GM23248 (cell line): ENCODE results near the gene MTA3. TPM values are rescaled to one million over a fixed set of nuclear protein-coding genes. Genes with fewer than 3 reads are reported as not detected.

Source experiments
- DNase-seq: peaks from one replicate; pipeline ENCODE4 v3.0.0-alpha.2; 2015
- H2AFZ ChIP-seq: fragments of 200-600 bp; sonication (generic); 2 replicates; pipeline ENCODE4 v1.6.1; 2016; ENCODE audit warnings: antibody characterized with exemption
- H3F3A ChIP-seq: fragments of 200-600 bp; sonication (generic); 2 replicates; pipeline ENCODE4 v1.6.1; 2016; ENCODE audit warnings: mild to moderate bottlenecking, antibody characterized with exemption, mixed run types; ENCODE audit not compliant: insufficient read depth
- H3K27ac ChIP-seq: fragments of 200-600 bp; sonication (generic); 2 replicates; pipeline ENCODE4 v1.5.1; 2016; ENCODE audit warnings: mild to moderate bottlenecking
- H3K27me3 ChIP-seq: fragments of 200-600 bp; sonication (generic); replicated peaks from 2 replicates; pipeline ENCODE4 v1.6.1; 2016; ENCODE audit warnings: mild to moderate bottlenecking; ENCODE audit not compliant: insufficient read depth
- H3K36me3 ChIP-seq: fragments of 200-600 bp; sonication (generic); 2 replicates; pipeline ENCODE4 v1.6.1; 2016; ENCODE audit warnings: low read depth, mild to moderate bottlenecking
- H3K4me1 ChIP-seq: fragments of 200-600 bp; sonication (generic); 2 replicates; pipeline ENCODE4 v1.6.1; 2016; ENCODE audit warnings: mild to moderate bottlenecking; ENCODE audit not compliant: insufficient read depth
- H3K4me2 ChIP-seq: fragments of 200-600 bp; sonication (generic); one replicate; pipeline ENCODE4 v1.6.1; 2016; ENCODE audit warnings: mild to moderate bottlenecking; ENCODE audit not compliant: unreplicated experiment
- H3K4me3 ChIP-seq: fragments of 200-600 bp; sonication (generic); 2 replicates; pipeline ENCODE4 v1.5.1; 2016; ENCODE audit warnings: mild to moderate bottlenecking
- H3K79me2 ChIP-seq: fragments of 200-600 bp; sonication (generic); 2 replicates; pipeline ENCODE4 v1.6.1; 2016; ENCODE audit warnings: mild to moderate bottlenecking; ENCODE audit not compliant: insufficient read depth
- H3K9ac ChIP-seq: fragments of 200-600 bp; sonication (generic); 2 replicates; pipeline ENCODE4 v1.6.1; 2016; ENCODE audit warnings: mild to moderate bottlenecking
- H3K9me2 ChIP-seq: fragments of 200-600 bp; sonication (generic); 2 replicates; pipeline ENCODE4 v1.6.1; 2016; ENCODE audit warnings: mixed run types, mild to moderate bottlenecking, moderate library complexity; ENCODE audit not compliant: insufficient read depth
- H3K9me3 ChIP-seq: fragments of 200-600 bp; sonication (generic); one replicate; pipeline ENCODE4 v1.6.1; 2017; ENCODE audit warnings: low read depth
- H4K20me1 ChIP-seq: fragments of 200-600 bp; sonication (generic); 2 replicates; pipeline ENCODE4 v1.6.0; 2016; ENCODE audit not compliant: insufficient read depth
- EZH2 ChIP-seq: fragments of 200-600 bp; sonication (generic); IDR thresholded peaks from 2 replicates; pipeline ENCODE4 v1.6.1; 2018; ENCODE audit warnings: antibody characterized with exemption, mild to moderate bottlenecking; ENCODE audit not compliant: insufficient read depth, poor library complexity, severe bottlenecking
- EZH2phosphoT487 ChIP-seq: fragments of 200-600 bp; sonication (generic); IDR thresholded peaks from 2 replicates; pipeline ENCODE4 v1.6.1; 2018; ENCODE audit warnings: antibody characterized with exemption, moderate library complexity, mild to moderate bottlenecking, low read depth; ENCODE audit not compliant: insufficient read depth
- WGBS, 2 experiments: methylation state at CpG; one replicate each; pipeline ENCODE4 v1.1.6; 2015 to 2017; ENCODE audit warnings: low lambda C conversion rate in 2 of 2, low coverage in 1 of 2; ENCODE audit errors: missing lambda C conversion rate in 2 of 2; 5-methylcytosine and 5-hydroxymethylcytosine counted together
- in situ Hi-C: fragments of 300-500 bp; cut with MboI; formaldehyde crosslinking; loops from 2 replicates; pipeline ENCODE4 v1.15.0; 2020
- polyA plus RNA-seq: library from polyadenylated mRNA; unstranded; fragments of >200 nt; fragmentation: Nextera tagmentation; extraction: Ambion mirVana; gene quantifications from 2 replicates; pipeline ENCODE4 v1.2.1, GENCODE V29; 2016
- total RNA-seq: library from RNA; depleted of rRNA; stranded (reverse); fragments of >200 nt; shearing (Covaris generic); gene quantifications from 2 replicates; pipeline ENCODE4 v1.2.3, GENCODE V29; 2014

MTA3 gene
- total and polyA plus RNA-seq, 2 experiments from 2014 or later = 25.7 to 29.7 TPM

DNA sequence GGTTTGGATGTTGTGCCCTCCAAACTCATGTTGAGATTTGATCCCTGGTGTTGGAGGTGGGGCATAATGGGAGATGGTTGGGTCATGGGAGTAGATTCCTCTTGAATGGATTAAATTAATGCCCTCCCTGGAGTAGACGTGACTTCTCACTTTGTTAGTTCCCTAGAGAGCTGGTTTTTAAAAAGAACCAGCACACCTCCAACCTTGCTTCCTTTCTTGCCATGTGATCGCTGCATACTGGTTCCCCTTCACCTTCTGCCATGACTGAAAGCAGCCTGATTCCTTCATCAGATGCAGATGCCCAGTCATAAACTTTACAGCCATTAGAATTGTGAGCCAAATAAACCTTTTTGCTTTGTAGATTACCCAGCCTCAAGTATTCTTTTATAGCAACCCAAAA lies 21.7 kb downstream of the MTA3 start:
- TF ChIP-seq EZH2 (no peak), EZH2phosphoT487 (no peak)
- Histone ChIP-seq H3K4me1 (no peaks in the 10 kb centered on the region), H3K4me2 (no peak overlapping the region), H3K36me3 (no peaks in the 10 kb centered on the region), H3K79me2 (peaks cover 46% of the 10 kb centered on the region; the same call in 1 of the 2 replicates), H3F3A (no peaks in the 10 kb centered on the region), H3K9me2 (no peaks in the 10 kb centered on the region), H4K20me1 (no peaks in the 10 kb centered on the region), H3K9ac (no peak overlapping the region), H3K4me3 (no peak overlapping the region), H2AFZ (no peak overlapping the region), H3K9me3 (no peaks in the 10 kb centered on the region), H3K27me3 (no peaks in the 10 kb centered on the region), H3K27ac (no peak overlapping the region)
- no peak for DNase-seq
- 92 to 98% methylated on average over 2 of the region's 2 CpGs for WGBS, 2 experiments
- in situ Hi-C loops = no loop called here

DNA sequence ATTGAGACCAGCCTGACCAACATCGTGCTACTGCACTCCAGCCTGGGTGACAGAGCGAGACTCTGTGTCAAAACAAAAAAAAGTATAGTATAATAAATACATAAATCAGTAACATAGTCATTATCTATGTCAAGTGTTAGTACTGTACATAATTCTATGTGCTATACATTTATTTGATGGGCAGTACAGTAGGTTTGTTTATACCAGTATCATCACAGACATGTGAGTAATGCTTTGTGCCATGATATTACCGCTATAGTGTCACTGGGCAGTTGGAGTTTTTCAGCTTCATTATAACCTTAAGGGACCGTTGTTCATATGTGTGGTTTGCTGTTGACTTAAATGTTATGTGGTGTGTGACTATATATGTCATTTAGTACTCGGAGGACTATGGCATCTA lies 24.9 kb downstream of the MTA3 start:
- peaks cover 57% of the 10 kb centered on the region for H3K79me2 ChIP-seq
- H3F3A ChIP-seq = no peaks in the 10 kb centered on the region
- in situ Hi-C loops = no loop called here
- H3K4me1 ChIP-seq = no peaks in the 10 kb centered on the region
- no peaks in the 10 kb centered on the region for H4K20me1 ChIP-seq
- H3K4me2 ChIP-seq = no peak overlapping the region
- no peaks in the 10 kb centered on the region for H3K36me3 ChIP-seq
- no peak overlapping the region for H3K9ac ChIP-seq
- no peak overlapping the region for H3K27ac ChIP-seq
- H2AFZ ChIP-seq = no peak overlapping the region
- WGBS, 2 experiments = 96 to 100% methylated on average over 5 of the region's 5 CpGs
- no peaks in the 10 kb centered on the region for H3K9me3 ChIP-seq
- H3K4me3 ChIP-seq = no peak overlapping the region
- no peak for TF ChIP-seq EZH2
- no peak for TF ChIP-seq EZH2phosphoT487
- H3K9me2 ChIP-seq = no peaks in the 10 kb centered on the region
- H3K27me3 ChIP-seq = no peaks in the 10 kb centered on the region
- no peak for DNase-seq

DNA sequence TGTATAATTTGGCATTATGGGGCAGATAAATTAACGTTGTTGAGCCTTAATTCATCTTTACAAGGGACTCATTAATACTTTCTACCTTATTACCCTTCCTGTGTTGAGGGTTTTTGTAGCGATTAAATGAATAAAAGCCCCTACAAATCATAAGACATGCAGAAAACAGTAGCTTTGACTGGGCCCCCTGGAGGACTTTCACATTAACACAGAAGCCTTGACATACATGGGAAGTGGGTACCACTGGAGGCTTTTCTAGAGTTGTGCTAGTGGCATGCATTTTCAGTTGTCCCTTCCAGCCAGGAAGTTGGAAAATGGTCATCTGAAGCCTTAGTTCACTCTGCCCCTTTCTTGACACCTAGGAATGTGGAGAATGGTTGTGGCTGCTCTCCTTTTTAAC lies 30.2 kb downstream of the MTA3 start:
- TF ChIP-seq EZH2phosphoT487 (no peak), EZH2 (no peak)
- Histone ChIP-seq H2AFZ (no peak overlapping the region), H3K79me2 (peaks cover 51% of the 10 kb centered on the region), H3K4me3 (no peak overlapping the region), H3K9ac (no peak overlapping the region), H3K4me2 (no peak overlapping the region), H3K9me3 (no peaks in the 10 kb centered on the region), H3K4me1 (no peaks in the 10 kb centered on the region), H3K27ac (no peak overlapping the region), H4K20me1 (no peaks in the 10 kb centered on the region), H3K9me2 (no peaks in the 10 kb centered on the region), H3F3A (no peaks in the 10 kb centered on the region), H3K27me3 (no peaks in the 10 kb centered on the region), H3K36me3 (no peaks in the 10 kb centered on the region)
- in situ Hi-C loops = no loop called here
- DNase-seq = no peak
- WGBS, 2 experiments = 97 to 98% methylated on average over 2 of the region's 2 CpGs

DNA sequence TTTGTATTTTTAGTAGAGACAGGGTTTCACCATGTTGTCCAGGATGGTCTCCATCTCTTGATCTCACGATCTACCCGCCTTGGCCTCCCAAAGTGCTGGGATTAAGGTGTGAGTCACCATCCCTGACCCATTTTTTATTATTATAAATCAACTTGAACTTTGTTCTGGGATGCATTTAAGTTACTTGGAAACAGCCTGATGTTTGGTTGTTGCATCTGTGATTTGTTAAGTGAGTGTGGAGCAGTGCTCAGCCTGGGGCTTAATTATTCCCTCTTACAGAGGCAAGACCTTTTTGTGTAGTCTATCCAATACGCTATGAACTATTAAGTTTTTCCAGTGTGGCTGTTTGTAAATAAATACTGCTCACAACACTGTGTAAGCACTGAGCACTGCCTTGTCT lies 32.6 kb downstream of the MTA3 start:
- Histone ChIP-seq H3K4me2 (no peak overlapping the region), H3F3A (no peaks in the 10 kb centered on the region), H3K27me3 (no peaks in the 10 kb centered on the region), H3K79me2 (peaks cover 50% of the 10 kb centered on the region), H3K9ac (no peak overlapping the region), H3K27ac (no peak overlapping the region), H3K4me1 (no peaks in the 10 kb centered on the region), H3K9me3 (no peaks in the 10 kb centered on the region), H3K36me3 (no peaks in the 10 kb centered on the region), H2AFZ (no peak overlapping the region), H3K4me3 (no peak overlapping the region), H4K20me1 (no peaks in the 10 kb centered on the region), H3K9me2 (no peaks in the 10 kb centered on the region)
- no peak for DNase-seq
- 96 to 98% methylated on average over 3 of the region's 3 CpGs for WGBS, 2 experiments
- in situ Hi-C loops = no loop called here
- TF ChIP-seq EZH2 (no peak), EZH2phosphoT487 (no peak)
